NCI-H1417 treated with DMSO at 0.1 percent for 48 hours (cell line): ENCODE data around the gene RPS6KA2.

Experiments
- DNase-seq: peaks from one replicate; lab custom pipeline; 2025; lab: John Stamatoyannopoulos, UW

Gene RPS6KA2

GRCh38 chr6:166503167-166503744 is 123.8 kb downstream of the RPS6KA2 start:
- no peak for DNase-seq

DNA sequence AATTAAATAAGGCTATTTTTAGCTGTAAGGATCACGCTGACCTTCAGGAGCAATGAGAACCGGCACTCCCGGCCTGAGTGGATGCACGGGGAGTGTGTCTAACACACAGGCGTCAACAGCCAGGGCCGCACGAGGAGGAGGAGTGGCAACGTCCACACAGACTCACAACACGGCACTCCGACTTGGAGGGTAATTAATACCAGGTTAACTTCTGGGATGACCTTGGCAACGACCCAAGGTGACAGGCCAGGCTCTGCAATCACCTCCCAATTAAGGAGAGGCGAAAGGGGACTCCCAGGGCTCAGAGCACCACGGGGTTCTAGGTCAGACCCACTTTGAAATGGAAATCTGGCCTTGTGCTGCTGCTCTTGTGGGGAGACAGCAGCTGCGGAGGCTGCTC is 124.6 kb downstream of the RPS6KA2 start:
- no peak for DNase-seq

DNA sequence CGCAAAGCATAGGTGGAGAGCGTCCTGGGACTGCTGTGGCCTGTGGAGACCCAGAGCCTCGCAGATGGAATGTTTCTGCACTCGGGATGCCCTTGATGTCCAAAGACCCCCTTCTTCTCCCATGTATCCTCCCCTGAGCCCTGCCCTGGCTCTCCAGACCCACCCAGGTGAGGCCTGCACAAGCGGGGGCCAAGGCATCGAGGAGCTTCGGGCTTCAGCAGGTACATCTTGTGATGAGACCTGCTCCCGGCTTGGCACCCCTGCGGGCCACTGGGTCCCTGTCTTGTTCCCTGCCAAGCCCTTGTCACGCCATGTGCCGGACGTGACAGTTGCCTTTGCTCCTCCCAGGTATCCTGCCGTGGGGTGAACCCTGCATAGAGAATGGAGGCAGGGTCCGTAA is 125.8 kb downstream of the RPS6KA2 start:
- DNase-seq, result no peak

- no peak for DNase-seq
Measured at GRCh38 chr6:166500246-166500645, 126.8 kb downstream of the RPS6KA2 start.

GRCh38 chr6:166499350-166500163 is 127.5 kb downstream of the RPS6KA2 start:
- DNase-seq, result no peak

DNA sequence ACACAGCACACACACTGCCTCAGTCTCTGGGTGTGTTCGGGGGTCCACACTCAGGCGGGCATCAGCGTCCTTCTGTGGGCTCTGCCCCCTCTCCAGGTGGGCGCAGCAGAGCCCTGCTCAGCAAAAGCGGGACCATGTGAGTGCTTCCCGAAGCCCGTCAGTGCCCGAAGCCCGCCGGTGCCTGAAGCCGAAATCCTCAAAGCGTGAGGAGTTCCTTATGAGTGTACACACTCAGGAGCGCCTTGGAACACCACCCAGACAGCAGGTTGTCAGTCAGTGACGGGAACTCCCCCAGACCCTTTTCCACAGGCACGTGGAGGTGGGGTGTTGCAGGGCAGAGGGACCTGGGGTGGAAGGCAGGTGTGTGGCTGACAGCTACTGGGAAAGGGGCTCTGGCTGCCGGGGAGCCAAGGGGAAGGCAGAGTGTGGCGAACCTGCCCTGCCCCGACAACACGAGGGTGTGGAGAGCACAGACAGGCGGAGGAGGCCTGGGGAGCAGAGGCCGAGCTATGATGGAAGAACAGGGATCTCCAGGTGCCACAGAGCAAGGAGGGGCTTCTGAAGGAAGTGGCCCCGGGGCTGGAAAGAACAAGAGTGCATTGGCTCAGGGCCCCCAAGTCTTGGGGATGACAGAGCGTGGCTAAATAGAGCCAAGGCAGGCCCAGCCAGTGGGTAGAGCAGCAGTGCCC is 128.2 kb downstream of the RPS6KA2 start:
- no peak for DNase-seq

DNA sequence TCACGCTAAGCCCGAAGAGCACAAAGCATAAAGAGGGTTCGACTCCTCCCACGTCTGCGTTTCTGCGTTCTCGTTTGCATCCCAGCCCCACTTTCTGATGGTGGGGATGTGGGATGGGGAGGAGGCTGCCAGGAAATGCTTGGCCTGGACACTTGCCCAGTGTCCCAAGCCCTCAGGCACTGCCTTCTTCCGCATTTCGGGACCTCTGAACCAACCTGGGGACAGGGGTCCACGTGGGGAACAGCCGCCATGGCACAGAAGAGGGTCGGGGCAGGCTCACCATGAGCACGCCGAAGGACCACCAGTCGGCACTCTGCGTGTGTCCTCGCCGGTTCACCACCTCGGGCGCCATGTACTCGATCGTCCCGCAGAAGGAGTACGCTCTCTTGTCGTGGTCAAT is 128.8 kb downstream of the RPS6KA2 start:
- DNase-seq, result no peak

GRCh38 chr6:166497087-166497899 is 129.8 kb downstream of the RPS6KA2 start:
- no peak for DNase-seq

- no peak for DNase-seq
Measured at GRCh38 chr6:166496460-166496859, 130.6 kb downstream of the RPS6KA2 start.

DNA sequence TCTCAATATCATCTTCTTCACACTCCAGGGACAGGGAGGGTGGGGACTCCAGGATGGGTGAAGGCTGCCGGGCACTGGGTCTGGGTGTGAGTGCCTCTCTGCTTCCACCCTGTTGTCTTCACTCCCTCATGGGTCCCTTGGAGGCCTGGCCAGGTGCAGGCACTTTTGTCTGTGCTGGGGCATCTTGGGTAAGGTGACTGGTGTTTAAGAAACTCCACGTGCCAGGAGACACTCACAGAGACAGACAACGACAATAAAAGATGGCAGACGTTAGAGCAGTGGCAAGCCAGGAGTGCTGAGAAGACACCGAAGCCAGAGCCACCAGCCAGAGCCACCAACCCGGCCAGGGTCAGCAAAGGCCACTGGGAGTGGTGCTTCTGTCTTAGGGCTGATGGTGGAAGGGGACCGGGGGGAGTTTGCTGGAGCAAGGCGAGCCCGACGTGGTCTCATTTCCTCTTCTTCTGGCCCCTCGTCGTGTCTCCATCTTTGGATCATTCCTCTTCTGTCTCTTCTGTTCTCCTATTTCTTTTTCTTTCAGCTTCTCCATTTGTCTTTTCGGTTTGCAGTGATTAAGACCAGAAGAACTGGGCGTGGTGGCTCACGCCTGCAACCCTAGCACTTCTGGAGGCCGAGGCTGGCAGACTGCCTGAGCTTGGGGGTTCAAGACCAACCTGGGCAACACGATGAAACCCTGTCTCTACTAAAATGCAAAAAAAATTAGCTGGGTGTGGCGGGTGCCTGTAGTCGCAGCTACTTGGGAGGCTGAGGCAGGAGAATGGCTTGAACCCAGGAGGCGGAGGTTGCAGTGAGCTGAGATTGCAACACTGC is 131.3 kb downstream of the RPS6KA2 start:
- no peak for DNase-seq

DNA sequence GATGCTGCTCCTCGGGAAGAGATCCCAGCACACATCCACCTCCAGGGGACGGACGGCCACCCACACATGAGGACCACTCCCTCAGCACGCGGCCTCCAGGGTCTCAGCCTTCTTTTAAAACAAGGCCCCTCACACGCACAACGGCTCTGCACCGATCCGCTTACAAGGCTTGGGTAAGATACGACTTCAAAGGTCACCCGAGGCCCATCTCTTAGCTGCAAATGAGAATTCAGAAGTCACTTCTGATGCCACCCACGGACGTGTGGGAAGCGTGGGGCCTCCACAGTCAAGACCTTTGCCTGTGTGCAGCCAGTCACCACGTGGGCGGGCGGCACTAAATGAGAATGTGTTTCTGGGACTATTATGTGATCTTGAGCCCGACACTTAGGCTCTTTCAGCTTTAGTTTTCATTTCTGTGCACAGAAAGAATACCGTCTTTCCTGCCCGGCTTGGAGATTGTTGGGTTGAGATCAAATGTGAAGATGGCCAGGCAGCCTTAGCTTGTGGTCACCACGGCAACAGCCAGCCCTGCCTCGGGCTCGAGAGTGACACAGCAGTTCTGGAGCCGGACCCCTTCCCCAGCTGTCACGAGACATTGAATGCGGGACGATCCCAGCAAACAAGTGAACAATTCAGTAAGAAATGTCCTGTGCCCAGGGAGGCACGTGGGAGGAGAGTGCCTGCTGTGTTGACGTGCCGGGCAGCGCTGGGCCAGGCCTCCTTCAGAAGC is 132.1 kb downstream of the RPS6KA2 start:
- DNase-seq, result no peak

DNA sequence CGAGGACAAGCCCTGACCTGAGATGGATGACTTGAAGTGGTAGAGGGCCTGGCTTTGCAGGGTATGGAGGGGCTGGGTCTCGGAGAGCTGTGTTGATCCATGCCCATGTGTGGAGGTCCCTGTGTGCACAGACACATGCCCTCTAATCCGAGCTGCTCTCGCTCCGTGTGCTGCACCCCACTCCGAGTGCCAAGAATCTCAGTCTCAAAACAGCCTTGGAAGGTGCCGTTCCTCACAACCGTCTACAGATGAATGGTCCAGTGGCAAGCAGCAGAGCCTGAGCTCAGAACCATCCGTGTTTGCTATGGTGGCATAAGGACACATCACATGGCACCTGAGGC is 133.0 kb downstream of the RPS6KA2 start:
- DNase-seq, result no peak

- DNase-seq, result no peak
Measured at GRCh38 chr6:166493427-166494100, 133.5 kb downstream of the RPS6KA2 start.

GRCh38 chr6:166492092-166492741 is 134.8 kb downstream of the RPS6KA2 start:
- DNase-seq, result no peak

DNA sequence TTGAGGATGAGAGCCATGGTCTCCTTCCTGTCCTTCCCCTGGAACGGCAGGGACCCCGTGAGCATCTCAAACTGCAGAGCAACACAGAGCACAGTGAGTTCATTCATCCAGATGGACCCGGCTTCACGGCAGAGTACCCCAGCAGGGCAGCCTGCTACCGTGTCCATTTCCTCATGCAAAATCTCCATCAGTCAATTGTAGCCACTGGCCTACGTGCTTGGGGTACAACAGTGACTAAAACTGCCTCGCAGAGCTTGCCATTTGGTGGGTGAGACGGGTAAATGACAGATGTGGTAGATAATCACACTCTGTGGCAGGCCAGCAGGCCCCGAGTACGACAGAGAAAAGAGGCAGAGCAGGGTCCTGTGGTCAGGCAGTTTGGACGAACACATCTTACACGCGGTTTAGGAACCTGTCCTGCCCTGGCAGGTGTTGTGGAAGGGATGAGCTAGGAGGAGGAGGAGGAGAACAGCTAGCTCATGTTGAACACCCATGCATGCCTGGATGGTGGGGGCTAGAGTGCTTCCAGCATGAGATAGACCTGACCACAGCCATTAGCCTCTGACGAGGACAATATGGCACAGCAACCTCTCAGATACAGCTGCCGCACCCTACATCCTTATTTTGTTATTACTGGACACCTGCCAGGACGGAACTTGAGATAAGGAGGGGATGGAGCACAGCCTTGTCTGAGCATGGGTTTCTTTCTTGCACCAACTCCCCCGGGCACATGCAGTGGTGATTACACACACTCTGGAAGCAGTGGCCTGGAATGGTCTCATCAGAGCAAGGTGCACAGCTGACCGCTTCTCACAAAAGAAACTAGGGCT is 136.2 kb downstream of the RPS6KA2 start:
- DNase-seq, result no peak

GRCh38 chr6:166489301-166490155 is 137.5 kb downstream of the RPS6KA2 start:
- no peak for DNase-seq

DNA sequence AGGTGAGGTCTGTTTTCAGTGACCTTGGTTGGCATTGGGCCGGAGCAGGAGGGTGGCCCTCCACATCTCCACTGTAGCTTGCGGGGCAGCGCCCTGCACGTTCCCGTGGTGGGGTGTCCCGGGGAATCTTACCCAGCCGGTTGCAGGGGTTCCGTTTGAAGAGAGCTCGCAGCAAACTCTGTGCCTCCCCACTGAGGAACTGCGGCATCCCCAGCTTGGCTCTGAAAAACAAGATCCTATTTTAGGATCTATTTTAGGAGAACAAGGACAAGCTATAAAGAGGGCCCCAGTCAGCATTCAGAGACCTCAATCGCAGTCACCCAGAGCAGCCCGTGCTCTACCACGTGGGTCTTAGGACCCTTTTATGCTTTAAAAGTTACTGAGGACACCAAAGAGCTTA is 138.3 kb downstream of the RPS6KA2 start:
- DNase-seq, result no peak
